Lower leg skin (tissue), 4 donors: ENCODE data around the gene DIS3L2. TPM values are rescaled to one million over a fixed set of nuclear protein-coding genes. Genes with fewer than 3 reads are reported as not detected.

Source experiments
- DNase-seq, 2 donors: peaks; one replicate each; pipeline ENCODE4 v3.0.0-alpha.2; 2019; ENCODE audit warnings: low spot score in 2 of 2
- H3K4me3 ChIP-seq: fragments of 200-600 bp; sonication (generic); 2 replicates; pipeline ENCODE4 v1.5.1; 2017; ENCODE audit warnings: mild to moderate bottlenecking, low read depth; ENCODE audit not compliant: poor library complexity, severe bottlenecking
- CTCF ChIP-seq, 3 donors: fragments of 450-650 bp; IDR thresholded peaks; one replicate each; pipeline ENCODE4 v1.5.1; 2016; ENCODE audit warnings: antibody characterized with exemption in 3 of 3, mild to moderate bottlenecking in 3 of 3, moderate library complexity in 2 of 3
- POLR2A ChIP-seq, 2 donors: fragments of 450-650 bp; IDR thresholded peaks; one replicate each; pipeline ENCODE4 v1.6.1; 2016 to 2017; ENCODE audit warnings: antibody characterized with exemption in 2 of 2, mild to moderate bottlenecking in 1 of 2, moderate library complexity in 1 of 2
- WGBS, 2 donors: methylation state at CpG; one replicate each; pipeline ENCODE4 v1.1.5; 2018; 5-methylcytosine and 5-hydroxymethylcytosine counted together
- intact Hi-C: fragments of 100-400 bp; cut with DNase I; formaldehyde crosslinking; loops from one replicate; pipeline ENCODE4 v1.15.0; 2023; ENCODE audit warnings: low total_unique reads
- total RNA-seq, 4 donors: library from RNA; depleted of rRNA; stranded (reverse); fragments of >200 nt; gene quantifications; one replicate each; pipeline ENCODE4 v1.1.0, GENCODE V29; 2016

Gene DIS3L2
- total RNA-seq, 4 donors from 2014 or later = 26.4 to 39.0 (median 34.4) TPM

DNA sequence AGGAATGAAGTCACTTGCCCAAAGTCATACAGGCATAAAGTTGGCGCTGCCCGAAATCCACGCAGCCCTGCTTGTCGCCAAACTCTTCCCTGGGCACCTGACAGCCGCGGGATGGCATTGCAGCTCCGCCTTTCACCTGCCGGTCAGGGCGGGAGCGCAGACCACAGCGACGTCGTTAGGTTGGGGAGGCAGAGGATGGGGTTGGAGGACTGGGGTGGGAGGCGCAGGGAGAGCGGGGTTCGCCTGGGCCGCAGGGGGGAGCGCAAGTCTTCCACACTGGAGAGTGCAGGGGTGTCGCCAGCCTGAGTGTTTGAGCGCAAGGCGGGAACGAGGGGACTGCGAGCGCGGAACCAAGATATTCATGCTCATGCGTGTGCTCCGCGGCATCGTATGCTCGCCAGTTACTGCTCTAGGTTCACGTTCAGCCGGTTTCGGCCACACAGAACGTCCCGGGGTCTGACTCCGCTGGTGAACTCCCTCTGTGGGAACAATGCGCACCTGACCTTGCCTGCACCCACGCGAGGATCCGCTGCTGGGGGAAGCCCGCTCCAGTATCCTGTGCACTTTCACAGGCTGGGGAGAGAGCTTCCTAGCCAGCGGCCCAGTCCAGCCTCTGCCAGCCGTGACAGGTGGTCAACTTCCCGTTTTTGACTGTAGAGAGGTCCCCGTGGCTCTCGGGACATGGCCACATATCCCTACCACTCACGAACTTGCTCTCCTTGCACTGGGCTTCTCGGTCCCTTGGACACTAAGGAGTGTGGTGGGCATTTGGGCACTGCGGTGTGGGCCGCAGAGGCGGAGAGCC, 34.5 kb upstream of the DIS3L2 start:
- TF ChIP-seq CTCF (IDR thresholded peaks at IDR 0.05) = no peak
- TF ChIP-seq POLR2A (IDR thresholded peaks at IDR 0.05) = no peak
- 12 to 15% methylated on average over 45 to 49 of the region's 51 CpGs for WGBS, 2 donors
- intact Hi-C loops = loop anchor here (5.0 kb wide), 2 partner anchors 210 to 400 kb away; no protein-coding TSS in a partner anchor
- no peak overlapping the region for H3K4me3 ChIP-seq
- peak in 1 of 2 donors; percentile 80 for DNase-seq

GRCh38 chr2:231927566-231927890, 34.0 kb upstream of the DIS3L2 start:
- TF ChIP-seq CTCF (IDR thresholded peaks at IDR 0.05) (no peak), POLR2A (IDR thresholded peaks at IDR 0.05) (no peak)

DNA sequence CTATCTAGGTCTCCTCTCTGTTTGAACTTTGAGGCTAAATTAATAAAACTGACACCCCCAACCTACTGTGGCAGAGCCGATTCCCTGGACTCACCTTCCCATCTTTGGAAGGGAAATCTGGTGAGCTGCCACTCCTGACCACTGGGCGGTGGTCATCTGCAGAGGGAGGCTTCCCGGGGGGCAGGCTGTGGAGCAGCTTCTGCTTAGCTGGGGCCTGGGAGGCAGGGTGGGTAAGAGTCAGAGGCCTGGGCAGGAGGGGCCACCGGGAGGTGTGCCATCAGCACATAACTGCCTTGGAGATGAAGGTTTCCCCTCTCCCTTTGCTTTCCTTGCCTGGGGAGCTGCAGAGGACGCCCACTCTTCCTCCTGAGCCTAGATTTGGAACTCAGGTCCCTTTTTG, 33.0 kb upstream of the DIS3L2 start:
- intact Hi-C loops = loop anchor here (5.0 kb wide), 2 partner anchors 209 to 399 kb away; no protein-coding TSS in a partner anchor
- H3K4me3 ChIP-seq = no peak overlapping the region
- WGBS, 2 donors = 83 to 87% methylated on average over 5 of the region's 5 CpGs
- DNase-seq = peak in 1 of 2 donors; percentile 61
- TF ChIP-seq POLR2A (IDR thresholded peaks at IDR 0.05) (no peak), CTCF (IDR thresholded peaks at IDR 0.05) (no peak)

More at GRCh38 chr2:231927566-231927890, 34.0 kb upstream of the DIS3L2 start:
- 73 to 81% methylated on average over 10 of the region's 10 CpGs for WGBS, 2 donors
- intact Hi-C loops = loop anchor here (5.0 kb wide), 2 partner anchors 210 to 400 kb away; no protein-coding TSS in a partner anchor
- DNase-seq = peak in 1 of 2 donors; percentile 76
- no peak overlapping the region for H3K4me3 ChIP-seq

- DNase-seq = peak in 1 of 2 donors; percentile 49
- WGBS, 2 donors = 83% methylated on average over 11 of the region's 11 CpGs
- no peak overlapping the region for H3K4me3 ChIP-seq
- TF ChIP-seq CTCF (IDR thresholded peaks at IDR 0.05) = no peak
- TF ChIP-seq POLR2A (IDR thresholded peaks at IDR 0.05) = no peak
- intact Hi-C loops = loop anchor here (5.0 kb wide), 2 partner anchors 208 to 398 kb away; no protein-coding TSS in a partner anchor
These were observed 32.4 kb upstream of the DIS3L2 start for GRCh38 chr2:231928901-231929725.

- peak in 1 of 2 donors; percentile 39 for DNase-seq
- no peak overlapping the region for H3K4me3 ChIP-seq
- intact Hi-C loops = loop anchor here (5.0 kb wide), 2 partner anchors 207 to 397 kb away; no protein-coding TSS in a partner anchor
- WGBS, 2 donors = 47 to 48% methylated on average over 10 to 11 of the region's 11 CpGs
- TF ChIP-seq POLR2A (IDR thresholded peaks at IDR 0.05) (no peak), CTCF (IDR thresholded peaks at IDR 0.05) (no peak)
These were observed 31.4 kb upstream of the DIS3L2 start for GRCh38 chr2:231929961-231930592.
